Thoracic aorta (tissue), 2 donors: ENCODE results near the gene FOXL2NB. TPM values are rescaled to one million over a fixed set of nuclear protein-coding genes. Genes with fewer than 3 reads are reported as not detected.

Experiments
- ATAC-seq: fragments of 150-250 bp; one replicate; pipeline ENCODE4 v1.8.0; 2017; ENCODE audit warnings: low read depth; ENCODE audit not compliant: insufficient number of reproducible peaks, low FRiP score
- DNase-seq: peaks from one replicate; pipeline ENCODE4 v3.0.0-alpha.2; 2020; ENCODE audit warnings: low spot score
- H3K27ac ChIP-seq, 2 donors: fragments of 200-600 bp; sonication (generic); 1 replicate in 1 of 2; 2 replicates in 1 of 2; pipeline ENCODE4 v1.5.1; 2016; ENCODE audit warnings: mild to moderate bottlenecking in 2 of 2, moderate library complexity in 2 of 2
- H3K27me3 ChIP-seq: fragments of 200-600 bp; sonication (generic); replicated peaks from 2 replicates; pipeline ENCODE4 v1.6.0; 2016; ENCODE audit warnings: mild to moderate bottlenecking; ENCODE audit not compliant: insufficient read depth
- H3K36me3 ChIP-seq: fragments of 200-600 bp; sonication (generic); one replicate; pipeline ENCODE4 v1.5.1; 2016
- H3K4me1 ChIP-seq, 2 donors: fragments of 200-600 bp; sonication (generic); 1 replicate in 1 of 2; 2 replicates in 1 of 2; pipeline versions ENCODE4 v1.5.1 to v1.6.0; 2016; ENCODE audit warnings: low read depth in 2 of 2, mild to moderate bottlenecking in 1 of 2; ENCODE audit not compliant: control insufficient read depth in 1 of 2
- H3K4me3 ChIP-seq: fragments of 200-600 bp; sonication (generic); 2 replicates; pipeline ENCODE4 v1.5.1; 2016; ENCODE audit warnings: mild to moderate bottlenecking
- H3K9me3 ChIP-seq: fragments of 200-600 bp; sonication (generic); 2 replicates; pipeline ENCODE4 v1.5.1; 2016
- total RNA-seq, 2 donors: library from RNA; depleted of rRNA; stranded (reverse); fragments of >200 nt; gene quantifications; one replicate each; pipeline versions ENCODE4 v1.1.0 to v1.2.3, GENCODE V29; 2016
- TF ChIP-seq, protein P1 (sequence below): fragments of 200-600 bp; sonication (generic); IDR thresholded peaks from one replicate; pipeline ENCODE4 v1.5.1; 2019; ENCODE audit warnings: antibody characterized with exemption

The FOXL2NB gene
- total RNA-seq, 2 donors from 2014 or later = not detected

DNA sequence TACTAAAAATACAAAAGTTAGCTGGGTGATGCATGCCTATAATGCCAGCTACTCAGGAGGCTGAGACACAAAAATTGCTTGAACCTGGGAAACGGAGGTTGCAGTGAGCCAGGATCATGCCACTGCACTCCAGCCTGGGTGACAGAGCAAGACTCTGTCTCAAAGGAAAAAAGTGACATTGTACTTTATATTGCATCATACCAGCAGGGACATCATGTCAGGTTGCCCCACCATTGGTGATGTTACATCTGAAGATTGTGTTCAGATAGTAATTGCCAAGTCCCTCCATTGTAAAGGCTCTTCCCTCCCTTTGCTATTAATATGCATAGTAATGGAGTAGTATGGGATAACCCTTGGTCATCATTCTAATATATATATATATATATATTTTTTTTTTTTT is 44.8 kb upstream of the FOXL2NB start:
- no peaks in the 10 kb centered on the region for H3K27me3 ChIP-seq
- no peaks in the 10 kb centered on the region for H3K9me3 ChIP-seq
- H3K4me1 ChIP-seq = no peaks in the 10 kb centered on the region
- H3K4me3 ChIP-seq = no peak overlapping the region
- no peak overlapping the region for H3K27ac ChIP-seq
- no peaks in the 10 kb centered on the region for H3K36me3 ChIP-seq
- ATAC-seq = no peak
- no peak for DNase-seq
- TF ChIP-seq, protein P1, sequence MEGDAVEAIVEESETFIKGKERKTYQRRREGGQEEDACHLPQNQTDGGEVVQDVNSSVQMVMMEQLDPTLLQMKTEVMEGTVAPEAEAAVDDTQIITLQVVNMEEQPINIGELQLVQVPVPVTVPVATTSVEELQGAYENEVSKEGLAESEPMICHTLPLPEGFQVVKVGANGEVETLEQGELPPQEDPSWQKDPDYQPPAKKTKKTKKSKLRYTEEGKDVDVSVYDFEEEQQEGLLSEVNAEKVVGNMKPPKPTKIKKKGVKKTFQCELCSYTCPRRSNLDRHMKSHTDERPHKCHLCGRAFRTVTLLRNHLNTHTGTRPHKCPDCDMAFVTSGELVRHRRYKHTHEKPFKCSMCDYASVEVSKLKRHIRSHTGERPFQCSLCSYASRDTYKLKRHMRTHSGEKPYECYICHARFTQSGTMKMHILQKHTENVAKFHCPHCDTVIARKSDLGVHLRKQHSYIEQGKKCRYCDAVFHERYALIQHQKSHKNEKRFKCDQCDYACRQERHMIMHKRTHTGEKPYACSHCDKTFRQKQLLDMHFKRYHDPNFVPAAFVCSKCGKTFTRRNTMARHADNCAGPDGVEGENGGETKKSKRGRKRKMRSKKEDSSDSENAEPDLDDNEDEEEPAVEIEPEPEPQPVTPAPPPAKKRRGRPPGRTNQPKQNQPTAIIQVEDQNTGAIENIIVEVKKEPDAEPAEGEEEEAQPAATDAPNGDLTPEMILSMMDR = no peak

DNA sequence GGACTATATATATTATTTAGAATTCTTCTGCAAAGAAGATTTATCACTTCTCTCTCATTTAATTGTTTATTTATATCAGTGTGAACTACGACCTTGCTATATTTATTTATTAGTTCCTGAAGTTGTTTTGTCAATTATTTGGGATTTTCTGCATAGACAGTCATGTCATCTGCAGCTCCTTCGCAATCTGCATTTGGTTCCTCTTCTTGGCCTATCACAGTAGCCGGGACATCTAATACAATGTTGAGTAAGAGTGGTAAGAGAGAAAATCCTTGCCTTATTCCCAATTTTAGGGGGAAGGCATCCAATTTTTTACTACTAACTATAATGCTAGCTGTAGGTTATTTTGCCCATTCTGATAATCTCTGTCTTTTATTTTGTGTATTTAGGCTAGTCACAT is 39.5 kb upstream of the FOXL2NB start:
- Histone ChIP-seq H3K27me3 (no peaks in the 10 kb centered on the region), H3K4me1 (no peaks in the 10 kb centered on the region), H3K27ac (no peak overlapping the region), H3K4me3 (no peak overlapping the region), H3K9me3 (no peaks in the 10 kb centered on the region), H3K36me3 (no peaks in the 10 kb centered on the region)
- DNase-seq (no peak), ATAC-seq (no peak)
- TF ChIP-seq, protein P1 = no peak

DNA sequence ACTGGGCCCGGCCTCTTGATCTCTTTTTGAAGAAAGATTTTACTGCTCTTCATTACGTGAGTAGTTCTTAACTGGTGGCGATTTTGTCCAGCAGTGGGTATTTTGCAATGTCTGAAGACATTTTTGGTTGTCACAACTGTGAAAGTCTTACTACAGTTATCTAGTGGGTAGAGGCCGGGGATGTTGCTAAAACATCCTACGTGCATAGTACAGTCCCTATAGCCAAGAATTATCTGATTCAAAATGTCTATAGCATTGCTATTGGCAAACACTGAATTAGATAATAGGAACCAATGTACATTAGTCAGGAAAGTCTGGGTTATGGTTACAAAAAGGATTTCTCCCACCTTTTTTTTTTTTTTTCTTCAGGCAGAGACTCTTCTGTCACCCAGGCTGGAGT is 38.2 kb upstream of the FOXL2NB start:
- no peaks in the 10 kb centered on the region for H3K27me3 ChIP-seq
- ATAC-seq = no peak
- TF ChIP-seq, protein P1 = no peak
- no peaks in the 10 kb centered on the region for H3K9me3 ChIP-seq
- H3K4me1 ChIP-seq = no peaks in the 10 kb centered on the region
- no peaks in the 10 kb centered on the region for H3K36me3 ChIP-seq
- no peak overlapping the region for H3K4me3 ChIP-seq
- no peak for DNase-seq
- H3K27ac ChIP-seq = no peak overlapping the region

DNA sequence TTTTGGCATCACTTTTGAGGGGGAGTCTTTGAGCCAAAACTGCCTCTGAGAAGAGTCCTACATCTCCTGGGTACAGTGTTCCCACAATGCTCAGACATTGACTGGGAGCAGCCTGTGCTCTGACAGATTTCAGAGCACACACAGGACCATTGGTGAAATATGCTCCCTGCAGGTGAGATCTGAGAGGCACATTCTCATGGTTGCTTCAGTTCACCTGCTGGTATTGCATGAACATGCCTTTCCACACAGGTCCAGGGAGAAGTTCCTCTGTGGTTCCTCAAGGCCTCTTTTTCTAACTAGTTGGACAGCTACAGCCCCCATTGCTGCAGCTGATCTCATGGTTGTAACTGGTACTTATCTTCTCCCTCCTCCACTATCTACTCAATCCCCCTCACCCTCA is 37.1 kb upstream of the FOXL2NB start:
- Histone ChIP-seq H3K9me3 (no peaks in the 10 kb centered on the region), H3K27me3 (no peaks in the 10 kb centered on the region), H3K27ac (no peak overlapping the region), H3K36me3 (no peaks in the 10 kb centered on the region), H3K4me1 (no peaks in the 10 kb centered on the region), H3K4me3 (no peak overlapping the region)
- DNase-seq (no peak), ATAC-seq (no peak)
- TF ChIP-seq, protein P1 = no peak

DNA sequence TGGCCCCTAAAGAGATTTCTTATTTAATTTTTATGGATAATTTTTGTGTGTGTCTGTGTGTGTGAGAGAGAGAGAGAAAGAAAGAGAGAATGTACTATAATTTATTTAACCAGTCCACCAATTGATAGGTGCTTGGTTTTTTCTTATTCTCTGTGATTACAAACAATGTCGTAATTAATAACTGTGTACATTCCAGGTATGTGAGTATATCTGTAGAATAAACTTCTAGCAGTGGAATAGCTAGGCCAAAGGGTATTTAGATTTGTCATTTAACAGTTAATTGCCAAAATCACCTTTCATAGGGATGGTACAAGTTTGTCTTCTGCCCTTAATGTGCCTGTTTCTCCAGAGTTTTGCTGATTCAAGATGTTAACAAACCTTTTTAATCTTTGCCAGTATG is 35.4 kb upstream of the FOXL2NB start:
- TF ChIP-seq, protein P1 = no peak
- no peak for ATAC-seq

More for the DNA sequence above, 35.4 kb upstream of the FOXL2NB start:
- peaks cover 0 to 3% of the 10 kb centered on the region in 2 donors for H3K4me1 ChIP-seq
- no peak overlapping the region for H3K27ac ChIP-seq
- H3K9me3 ChIP-seq = no peaks in the 10 kb centered on the region
- no peaks in the 10 kb centered on the region for H3K27me3 ChIP-seq
- no peak overlapping the region for H3K4me3 ChIP-seq
- H3K36me3 ChIP-seq = no peaks in the 10 kb centered on the region
- no peak for DNase-seq
